Breast epithelium (tissue), 3 donors: ENCODE data around the gene WDR37.

ENCODE experiments used
- POLR2AphosphoS5 ChIP-seq, 3 donors: sonication (generic); formaldehyde crosslinking; IDR thresholded peaks; one replicate each; pipeline ENCODE4 v1.6.1; 2017; ENCODE audit warnings: antibody characterized with exemption in 3 of 3
- TF ChIP-seq, protein P1 (sequence below), 3 donors: fragments of 450-650 bp; IDR thresholded peaks; one replicate each; pipeline ENCODE4 v1.5.1; 2016 to 2017; ENCODE audit warnings: antibody characterized with exemption in 3 of 3, mild to moderate bottlenecking in 3 of 3, moderate library complexity in 3 of 3

DNA sequence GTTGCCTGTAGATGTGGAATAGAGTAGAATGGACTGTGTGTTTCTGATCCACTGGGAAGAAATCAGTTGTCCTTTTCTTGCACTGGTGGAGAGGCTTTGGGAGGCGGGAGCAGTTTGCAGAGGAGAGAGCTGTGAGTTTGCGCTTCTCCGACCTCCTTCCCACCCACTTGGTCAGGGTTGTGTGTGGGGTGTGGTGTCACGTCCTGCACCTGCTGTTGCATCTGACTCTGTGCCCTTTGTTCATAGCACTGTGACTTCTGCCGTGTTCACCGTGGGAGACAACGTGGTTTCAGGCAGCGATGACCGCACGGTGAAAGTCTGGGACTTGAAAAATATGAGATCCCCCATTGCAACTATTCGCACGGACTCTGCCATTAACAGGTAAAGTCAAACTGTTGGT lies 67.8 kb downstream of the WDR37 start:
- TF ChIP-seq, protein P1, sequence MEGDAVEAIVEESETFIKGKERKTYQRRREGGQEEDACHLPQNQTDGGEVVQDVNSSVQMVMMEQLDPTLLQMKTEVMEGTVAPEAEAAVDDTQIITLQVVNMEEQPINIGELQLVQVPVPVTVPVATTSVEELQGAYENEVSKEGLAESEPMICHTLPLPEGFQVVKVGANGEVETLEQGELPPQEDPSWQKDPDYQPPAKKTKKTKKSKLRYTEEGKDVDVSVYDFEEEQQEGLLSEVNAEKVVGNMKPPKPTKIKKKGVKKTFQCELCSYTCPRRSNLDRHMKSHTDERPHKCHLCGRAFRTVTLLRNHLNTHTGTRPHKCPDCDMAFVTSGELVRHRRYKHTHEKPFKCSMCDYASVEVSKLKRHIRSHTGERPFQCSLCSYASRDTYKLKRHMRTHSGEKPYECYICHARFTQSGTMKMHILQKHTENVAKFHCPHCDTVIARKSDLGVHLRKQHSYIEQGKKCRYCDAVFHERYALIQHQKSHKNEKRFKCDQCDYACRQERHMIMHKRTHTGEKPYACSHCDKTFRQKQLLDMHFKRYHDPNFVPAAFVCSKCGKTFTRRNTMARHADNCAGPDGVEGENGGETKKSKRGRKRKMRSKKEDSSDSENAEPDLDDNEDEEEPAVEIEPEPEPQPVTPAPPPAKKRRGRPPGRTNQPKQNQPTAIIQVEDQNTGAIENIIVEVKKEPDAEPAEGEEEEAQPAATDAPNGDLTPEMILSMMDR (IDR thresholded peaks at IDR 0.05) = no peak
- no peak for TF ChIP-seq POLR2AphosphoS5 (IDR thresholded peaks at IDR 0.05)
